HepG2 (cell line): ENCODE measurements around the gene AMDHD1. TPM values are rescaled to one million over a fixed set of nuclear protein-coding genes. Genes with fewer than 3 reads are reported as not detected.
A peak's percentile ranks its signal among the peaks of the same experiment; 100 is the strongest.

Experiments
- ATRX ChIP-seq: sonication (generic); formaldehyde crosslinking; IDR thresholded peaks from 2 replicates; pipeline ENCODE4 v1.4.0; 2020; ENCODE audit warnings: missing genetic modification reagents, borderline replicate concordance
- BORCS8-MEF2B ChIP-seq: sonication (generic); formaldehyde crosslinking; IDR thresholded peaks from 2 replicates; pipeline ENCODE4 v1.8.0; 2022; ENCODE audit warnings: mild to moderate bottlenecking, missing genetic modification reagents
- CHCHD3 ChIP-seq: sonication (generic); formaldehyde crosslinking; IDR thresholded peaks from 2 replicates; pipeline ENCODE4 v1.8.0; 2022; ENCODE audit warnings: mild to moderate bottlenecking, missing genetic modification reagents, moderate library complexity
- DMAP1 ChIP-seq: IDR thresholded peaks from 2 replicates; pipeline ENCODE4 v1.6.1; 2016
- ETV5 ChIP-seq: IDR thresholded peaks from 2 replicates; pipeline ENCODE4 v1.6.1; 2018; ENCODE audit warnings: missing biosample characterization, missing genetic modification reagents, inconsistent platforms, borderline replicate concordance
- GABPA ChIP-seq, 2 experiments: IDR thresholded peaks; 2 replicates each; pipeline ENCODE4 v1.6.1; 2011 to 2016; ENCODE audit warnings: low read depth in 2 of 2, low read length in 1 of 2, missing biosample characterization in 1 of 2, missing genetic modification characterization in 1 of 2
- MED1 ChIP-seq: sonication (generic); formaldehyde crosslinking; IDR thresholded peaks from 2 replicates; pipeline ENCODE4 v1.4.0; 2020; ENCODE audit warnings: missing genetic modification reagents
- NONO ChIP-seq, 2 experiments: fragments of 450-650 bp in 1 of 2; sonication (generic) in 1 of 2; formaldehyde crosslinking in 1 of 2; IDR thresholded peaks in 1 of 2; conservative IDR thresholded peaks in 1 of 2; 2 replicates each; pipeline versions ENCODE4 v1.6.1 to v1.8.0; 2017 to 2022; ENCODE audit warnings: mild to moderate bottlenecking in 1 of 2, missing genetic modification reagents in 1 of 2, moderate library complexity in 1 of 2
- PITX1 ChIP-seq: sonication (generic); formaldehyde crosslinking; IDR thresholded peaks from 2 replicates; pipeline ENCODE4 v1.5.1; 2020; ENCODE audit warnings: mild to moderate bottlenecking, missing genetic modification reagents
- SRY ChIP-seq: sonication (generic); formaldehyde crosslinking; IDR thresholded peaks from 2 replicates; pipeline ENCODE4 v1.8.0; 2022; ENCODE audit warnings: mild to moderate bottlenecking, missing genetic modification reagents
- TMF1 ChIP-seq: sonication (generic); formaldehyde crosslinking; IDR thresholded peaks from 2 replicates; pipeline ENCODE4 v1.8.1; 2022; ENCODE audit warnings: low read depth, missing genetic modification reagents
- YEATS2 ChIP-seq: sonication (generic); formaldehyde crosslinking; IDR thresholded peaks from 2 replicates; pipeline ENCODE4 v1.4.0; 2020; ENCODE audit warnings: missing genetic modification reagents, borderline replicate concordance
- ZNF460 ChIP-seq: sonication (generic); formaldehyde crosslinking; IDR thresholded peaks from 2 replicates; pipeline ENCODE4 v1.5.1; 2020; ENCODE audit warnings: missing genetic modification reagents, mild to moderate bottlenecking, borderline replicate concordance
- ZNF510 ChIP-seq: sonication (generic); formaldehyde crosslinking; IDR thresholded peaks from 2 replicates; pipeline ENCODE4 v1.4.0; 2020; ENCODE audit warnings: low read depth, mild to moderate bottlenecking, missing genetic modification reagents
- ZNF546 ChIP-seq: sonication (generic); formaldehyde crosslinking; conservative IDR thresholded peaks from 2 replicates; pipeline ENCODE4 v1.8.1; 2023; ENCODE audit warnings: mild to moderate bottlenecking, missing genetic modification reagents
- ZNF839 ChIP-seq: sonication (generic); formaldehyde crosslinking; IDR thresholded peaks from 2 replicates; pipeline ENCODE4 v1.4.0; 2020; ENCODE audit warnings: missing genetic modification reagents, mild to moderate bottlenecking, borderline replicate concordance
- polyA plus RNA-seq, 8 experiments: library from polyadenylated mRNA; depleted of rRNA in 3 of 8; stranded (reverse) in 7 of 8; unstranded in 1 of 8; fragments of >200 nt; fragmentation: Illumina TruSeq in 4 of 8; extraction: Trizol in 4 of 8; gene quantifications; 2 replicates each; pipeline versions ENCODE4 v1.2.1 to v1.2.3, GENCODE V29; 2011 to 2016; ENCODE audit warnings: low read depth in 4 of 8, missing spikeins in 1 of 8, mixed read lengths in 1 of 8; ENCODE audit not compliant: insufficient read depth in 1 of 8
- total RNA-seq, 5 experiments: library from RNA; depleted of rRNA; stranded (reverse); fragments of >200 nt; fragmentation: Illumina TruSeq; extraction: Trizol; gene quantifications; 2 replicates each; pipeline ENCODE4 v1.2.3, GENCODE V29; 2016; ENCODE audit warnings: low read depth in 1 of 5
- TF ChIP-seq, protein P1 (sequence below), 2 experiments: sonication (generic) in 1 of 2; formaldehyde crosslinking in 1 of 2; IDR thresholded peaks; 2 replicates each; pipeline versions ENCODE4 v1.6.1 to v1.9.0; 2014 to 2022; ENCODE audit warnings: antibody characterized with exemption in 1 of 2, borderline replicate concordance in 1 of 2, inconsistent platforms in 1 of 2, low read depth in 1 of 2, missing genetic modification reagents in 1 of 2
- TF ChIP-seq, protein P2 (sequence below): sonication (generic); formaldehyde crosslinking; IDR thresholded peaks from 2 replicates; pipeline ENCODE4 v1.9.0; 2021; ENCODE audit warnings: missing genetic modification reagents, borderline replicate concordance

Gene AMDHD1
- total and polyA plus RNA-seq, 2 of the 13 experiments (the other 11 are each of a cell fraction or from before 2014, with no cell fraction given): 6.5 to 29.6 TPM

DNA sequence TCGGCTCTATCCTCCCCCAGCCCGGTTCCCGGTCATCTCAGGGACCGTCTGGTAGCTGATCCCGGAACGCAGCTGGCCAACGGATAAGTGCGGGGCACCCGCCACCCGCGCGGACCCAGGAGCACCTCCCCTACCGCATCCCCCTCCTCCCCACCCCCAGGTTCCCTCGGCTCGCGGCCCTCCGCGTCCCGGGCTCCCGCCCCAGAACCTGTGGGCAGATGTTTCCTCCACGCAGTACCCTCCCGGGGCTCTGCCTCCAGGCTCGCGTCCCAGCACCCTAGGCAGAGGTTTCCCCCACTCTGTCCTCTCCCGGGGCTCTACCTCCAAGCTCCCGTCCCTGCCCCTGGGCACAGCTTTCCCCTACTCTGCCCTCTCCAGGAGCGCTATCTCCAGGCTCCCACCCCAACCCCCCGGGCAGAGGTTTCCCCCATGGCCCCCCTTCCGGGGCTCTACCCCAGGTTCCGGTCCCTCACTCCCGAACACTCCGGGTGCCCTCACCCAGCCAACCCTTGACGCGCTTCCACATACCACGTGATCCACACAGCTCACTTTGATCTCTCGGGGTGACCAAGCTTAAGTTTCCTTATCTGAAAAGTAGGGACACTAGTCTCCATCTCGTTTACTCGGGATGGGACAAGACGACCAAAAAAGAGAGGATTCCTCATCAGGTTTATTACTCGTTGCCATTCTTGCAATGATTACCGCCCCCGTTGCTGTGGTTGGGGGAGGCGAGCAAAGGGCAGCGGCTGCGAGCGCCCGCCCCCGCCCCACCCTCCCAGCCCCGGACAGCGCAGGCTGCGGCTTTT lies 404 bp upstream of the AMDHD1 start, which contains the start of gene CCDC38 (continued):
- TF ChIP-seq CHCHD3 (no peak), ETV5 (CRISPR knock-in tag) (peak; percentile 59), NONO (IDR thresholded peaks at IDR 0.05) (no peak), NONO (CRISPR knock-in tag; conservative IDR thresholded peaks at IDR 0.05) (peak; percentile 7; the same call in 1 of the 2 replicates), SRY (peak; percentile 57), DMAP1 (CRISPR knock-in tag) (peak; percentile 77), ZNF839 (0 out of 2 replicates have a peak, but pooled peaks have one; percentile 26), PITX1 (no peak; the same call in none of the 2 replicates), ZNF510 (CRISPR knock-in tag) (0 out of 2 replicates have a peak, but pooled peaks have one; percentile 67), TMF1 (no peak), BORCS8-MEF2B (peak; percentile 19; the same call in 1 of the 2 replicates), ZNF460 (CRISPR knock-in tag) (no peak), ZNF546 (CRISPR knock-in tag) (no peak), MED1 (CRISPR knock-in tag) (no peak), GABPA (IDR thresholded peaks at IDR 0.05; ENCODE audit: low read depth, low read length) (peak; percentile 73), GABPA (CRISPR knock-in tag; IDR thresholded peaks at IDR 0.05; ENCODE audit: low read depth) (peak; percentile 91), ATRX (CRISPR knock-in tag) (no peak), YEATS2 (CRISPR knock-in tag) (peak; percentile 49; the same call in 1 of the 2 replicates)
- TF ChIP-seq, protein P1, sequence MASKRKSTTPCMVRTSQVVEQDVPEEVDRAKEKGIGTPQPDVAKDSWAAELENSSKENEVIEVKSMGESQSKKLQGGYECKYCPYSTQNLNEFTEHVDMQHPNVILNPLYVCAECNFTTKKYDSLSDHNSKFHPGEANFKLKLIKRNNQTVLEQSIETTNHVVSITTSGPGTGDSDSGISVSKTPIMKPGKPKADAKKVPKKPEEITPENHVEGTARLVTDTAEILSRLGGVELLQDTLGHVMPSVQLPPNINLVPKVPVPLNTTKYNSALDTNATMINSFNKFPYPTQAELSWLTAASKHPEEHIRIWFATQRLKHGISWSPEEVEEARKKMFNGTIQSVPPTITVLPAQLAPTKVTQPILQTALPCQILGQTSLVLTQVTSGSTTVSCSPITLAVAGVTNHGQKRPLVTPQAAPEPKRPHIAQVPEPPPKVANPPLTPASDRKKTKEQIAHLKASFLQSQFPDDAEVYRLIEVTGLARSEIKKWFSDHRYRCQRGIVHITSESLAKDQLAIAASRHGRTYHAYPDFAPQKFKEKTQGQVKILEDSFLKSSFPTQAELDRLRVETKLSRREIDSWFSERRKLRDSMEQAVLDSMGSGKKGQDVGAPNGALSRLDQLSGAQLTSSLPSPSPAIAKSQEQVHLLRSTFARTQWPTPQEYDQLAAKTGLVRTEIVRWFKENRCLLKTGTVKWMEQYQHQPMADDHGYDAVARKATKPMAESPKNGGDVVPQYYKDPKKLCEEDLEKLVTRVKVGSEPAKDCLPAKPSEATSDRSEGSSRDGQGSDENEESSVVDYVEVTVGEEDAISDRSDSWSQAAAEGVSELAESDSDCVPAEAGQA (IDR thresholded peaks at IDR 0.05; ENCODE audit: low read depth): 0 out of 2 replicates have a peak, but pooled peaks have one; percentile 28
- TF ChIP-seq, protein P1 (CRISPR knock-in tag; IDR thresholded peaks at IDR 0.05; ENCODE audit: borderline replicate concordance): no peak
- TF ChIP-seq, protein P2, sequence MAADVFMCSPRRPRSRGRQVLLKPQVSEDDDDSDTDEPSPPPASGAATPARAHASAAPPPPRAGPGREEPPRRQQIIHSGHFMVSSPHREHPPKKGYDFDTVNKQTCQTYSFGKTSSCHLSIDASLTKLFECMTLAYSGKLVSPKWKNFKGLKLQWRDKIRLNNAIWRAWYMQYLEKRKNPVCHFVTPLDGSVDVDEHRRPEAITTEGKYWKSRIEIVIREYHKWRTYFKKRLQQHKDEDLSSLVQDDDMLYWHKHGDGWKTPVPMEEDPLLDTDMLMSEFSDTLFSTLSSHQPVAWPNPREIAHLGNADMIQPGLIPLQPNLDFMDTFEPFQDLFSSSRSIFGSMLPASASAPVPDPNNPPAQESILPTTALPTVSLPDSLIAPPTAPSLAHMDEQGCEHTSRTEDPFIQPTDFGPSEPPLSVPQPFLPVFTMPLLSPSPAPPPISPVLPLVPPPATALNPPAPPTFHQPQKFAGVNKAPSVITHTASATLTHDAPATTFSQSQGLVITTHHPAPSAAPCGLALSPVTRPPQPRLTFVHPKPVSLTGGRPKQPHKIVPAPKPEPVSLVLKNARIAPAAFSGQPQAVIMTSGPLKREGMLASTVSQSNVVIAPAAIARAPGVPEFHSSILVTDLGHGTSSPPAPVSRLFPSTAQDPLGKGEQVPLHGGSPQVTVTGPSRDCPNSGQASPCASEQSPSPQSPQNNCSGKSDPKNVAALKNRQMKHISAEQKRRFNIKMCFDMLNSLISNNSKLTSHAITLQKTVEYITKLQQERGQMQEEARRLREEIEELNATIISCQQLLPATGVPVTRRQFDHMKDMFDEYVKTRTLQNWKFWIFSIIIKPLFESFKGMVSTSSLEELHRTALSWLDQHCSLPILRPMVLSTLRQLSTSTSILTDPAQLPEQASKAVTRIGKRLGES (CRISPR knock-in tag): 0 out of 2 replicates have a peak, but pooled peaks have one; percentile 25
